Measurements from ENCODE around the gene C1orf105. TPM values are rescaled to one million over a fixed set of nuclear protein-coding genes. Genes with fewer than 3 reads are reported as not detected.

The C1orf105 gene
- polyA plus RNA-seq, 1 donor (not counting 4 experiments of a cell fraction or from before 2014, with no cell fraction given) = not detected

DNA sequence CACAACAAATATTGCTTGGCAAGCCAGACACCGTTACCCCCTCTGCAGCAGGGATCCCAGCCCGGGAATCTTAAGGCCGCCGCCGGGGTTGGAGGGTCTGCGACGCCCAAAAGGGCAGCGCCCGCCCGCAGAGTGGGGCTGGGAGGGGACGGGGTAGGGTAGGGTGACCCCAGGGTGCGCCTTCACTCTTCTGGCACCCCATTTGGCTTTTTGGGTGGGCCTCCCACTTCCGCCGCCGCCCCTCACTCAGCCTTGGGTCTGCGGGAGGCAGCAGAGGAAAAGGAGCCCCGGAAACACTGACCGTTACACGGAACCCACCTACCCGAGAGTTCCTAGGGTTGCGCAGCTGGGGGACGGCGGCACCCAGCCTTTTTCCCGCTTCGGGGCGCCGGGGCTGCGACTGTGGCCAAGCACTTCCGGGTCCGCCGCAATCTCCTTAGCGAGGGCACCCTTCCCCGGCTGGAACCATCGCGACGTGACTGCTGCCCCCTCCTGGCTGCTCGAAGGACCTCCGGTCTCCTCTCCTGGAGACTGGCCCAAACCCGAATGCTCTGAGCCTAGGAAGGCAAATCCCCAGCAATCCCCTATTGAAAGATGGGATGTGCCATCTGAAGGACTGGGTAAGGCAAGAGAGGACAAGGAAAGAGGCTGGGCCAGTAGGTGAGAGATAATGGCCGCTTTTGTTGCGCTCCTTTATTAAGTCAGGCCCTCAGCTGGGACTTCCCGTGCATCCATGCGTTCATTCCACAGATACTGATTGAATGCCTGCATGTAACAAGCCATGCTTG lies 23.4 kb downstream of the C1orf105 start, which contains the start of gene PIGC:
Gene PIGC, minus strand, starts transcription at position 404 of the 788 bp plus-strand sequence. CDS start 1,447 bp downstream, outside the sequence.
- peaks cover 22% of the 10 kb centered on the region for H3K79me2 ChIP-seq (ENCODE audit: control insufficient read depth, insufficient read depth, low read length)
- H2AFZ ChIP-seq (ENCODE audit: control insufficient read depth, low read length) = peak within 1 kb of the TSS; percentile 92
- H3K27me3 ChIP-seq (ENCODE audit: control insufficient read depth, extremely low read depth, insufficient read depth, low read length) = no peaks in the 10 kb centered on the region
- peaks cover 4 to 11% of the 10 kb centered on the region in 2 experiments for H3K36me3 ChIP-seq (ENCODE audit: control insufficient read depth in 2 of 2, extremely low read depth in 1 of 2, insufficient read depth in 2 of 2, low read length in 2 of 2)
- H3K4me2 ChIP-seq (ENCODE audit: control insufficient read depth, extremely low read depth, insufficient read depth, low read depth, low read length) = peak within 1 kb of the TSS; percentile 78
- dilution Hi-C loops (cut with MboI; ENCODE audit: extremely low pct_ligation_motif_present, low sequenced_read_pairs) = no loop called here
- H3K4me3 ChIP-seq (ENCODE audit: control insufficient read depth in 2 of 3, extremely low read depth in 1 of 3, insufficient read depth in 2 of 3, low read depth in 1 of 3, low read length in 3 of 3) = peak within 1 kb of the TSS; percentile 66 to 88 (median 87)
- H3K9me1 ChIP-seq (ENCODE audit: control insufficient read depth, extremely low read depth, insufficient read depth, low read length) = no peaks in the 10 kb centered on the region
- peak within 1 kb of the TSS; percentile 91 for H3K9ac ChIP-seq (ENCODE audit: control insufficient read depth, extremely low read depth, insufficient read depth, low read length)
- FAIRE-seq (peak; percentile 5), DNase-seq (ENCODE audit: low read depth, low spot score) (no peak)
- no peak for TF ChIP-seq EZH2 (IDR thresholded peaks at IDR 0.05; ENCODE audit: low read length)
- TF ChIP-seq, protein P1, sequence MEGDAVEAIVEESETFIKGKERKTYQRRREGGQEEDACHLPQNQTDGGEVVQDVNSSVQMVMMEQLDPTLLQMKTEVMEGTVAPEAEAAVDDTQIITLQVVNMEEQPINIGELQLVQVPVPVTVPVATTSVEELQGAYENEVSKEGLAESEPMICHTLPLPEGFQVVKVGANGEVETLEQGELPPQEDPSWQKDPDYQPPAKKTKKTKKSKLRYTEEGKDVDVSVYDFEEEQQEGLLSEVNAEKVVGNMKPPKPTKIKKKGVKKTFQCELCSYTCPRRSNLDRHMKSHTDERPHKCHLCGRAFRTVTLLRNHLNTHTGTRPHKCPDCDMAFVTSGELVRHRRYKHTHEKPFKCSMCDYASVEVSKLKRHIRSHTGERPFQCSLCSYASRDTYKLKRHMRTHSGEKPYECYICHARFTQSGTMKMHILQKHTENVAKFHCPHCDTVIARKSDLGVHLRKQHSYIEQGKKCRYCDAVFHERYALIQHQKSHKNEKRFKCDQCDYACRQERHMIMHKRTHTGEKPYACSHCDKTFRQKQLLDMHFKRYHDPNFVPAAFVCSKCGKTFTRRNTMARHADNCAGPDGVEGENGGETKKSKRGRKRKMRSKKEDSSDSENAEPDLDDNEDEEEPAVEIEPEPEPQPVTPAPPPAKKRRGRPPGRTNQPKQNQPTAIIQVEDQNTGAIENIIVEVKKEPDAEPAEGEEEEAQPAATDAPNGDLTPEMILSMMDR (optimal IDR thresholded peaks at IDR 0.05 in 1 of 3, IDR thresholded peaks at IDR 0.05 in 1 of 3, conservative IDR thresholded peaks at IDR 0.05 in 1 of 3; ENCODE audit: extremely low read depth in 1 of 3, insufficient read depth in 2 of 3, low read length in 3 of 3) = peak; percentile 83 to 95 (median 94)
- peak within 1 kb of the TSS; percentile 83 for H3K27ac ChIP-seq (ENCODE audit: control insufficient read depth, insufficient read depth, low read length)
- no peaks in the 10 kb centered on the region for H4K20me1 ChIP-seq (ENCODE audit: control insufficient read depth, extremely low read depth, insufficient read depth, low read length)
- peaks cover 9% of the 10 kb centered on the region for H3K4me1 ChIP-seq (ENCODE audit: control insufficient read depth, extremely low read depth, insufficient read depth, low read length)
- no peaks in the 10 kb centered on the region for H3K9me3 ChIP-seq (ENCODE audit: control insufficient read depth, low read depth, low read length)

DNA sequence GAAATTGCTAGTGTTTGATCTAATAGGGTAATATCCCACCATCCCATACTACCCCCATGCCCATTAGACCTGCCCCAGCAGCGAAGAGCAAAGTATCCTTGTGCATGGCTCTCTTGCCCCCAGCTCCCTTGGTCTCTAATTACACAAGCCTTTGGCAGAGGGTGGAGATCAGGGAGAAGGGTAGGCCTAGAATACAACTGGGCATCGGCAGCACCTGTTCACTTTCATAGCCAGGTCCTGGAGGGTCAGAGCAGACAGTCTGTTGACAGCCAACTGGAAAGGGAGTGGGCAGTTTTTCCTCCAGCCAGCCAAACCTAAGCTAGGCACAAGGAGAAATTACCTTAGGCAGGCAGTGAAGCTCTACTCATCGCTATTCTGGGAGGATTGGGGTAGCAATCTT lies 26.1 kb downstream of the C1orf105 start:
- dilution Hi-C loops (cut with MboI; ENCODE audit: extremely low pct_ligation_motif_present, low sequenced_read_pairs) = no loop called here
- H3K4me1 ChIP-seq (ENCODE audit: control insufficient read depth, extremely low read depth, insufficient read depth, low read length) = peaks cover 31% of the 10 kb centered on the region

More for the DNA sequence above, 26.1 kb downstream of the C1orf105 start:
- peaks cover 22% of the 10 kb centered on the region for H3K79me2 ChIP-seq (ENCODE audit: control insufficient read depth, insufficient read depth, low read length)
- FAIRE-seq (no peak), DNase-seq (ENCODE audit: low read depth, low spot score) (no peak)
- no peak overlapping the region for H3K4me2 ChIP-seq (ENCODE audit: control insufficient read depth, extremely low read depth, insufficient read depth, low read depth, low read length)
- peaks cover 4 to 6% of the 10 kb centered on the region in 2 experiments for H3K36me3 ChIP-seq (ENCODE audit: control insufficient read depth in 2 of 2, extremely low read depth in 1 of 2, insufficient read depth in 2 of 2, low read length in 2 of 2)
- no peak overlapping the region for H2AFZ ChIP-seq (ENCODE audit: control insufficient read depth, low read length)
- H3K27me3 ChIP-seq (ENCODE audit: control insufficient read depth, extremely low read depth, insufficient read depth, low read length) = no peaks in the 10 kb centered on the region
- H3K9me1 ChIP-seq (ENCODE audit: control insufficient read depth, extremely low read depth, insufficient read depth, low read length) = no peaks in the 10 kb centered on the region
- no peaks in the 10 kb centered on the region for H3K9me3 ChIP-seq (ENCODE audit: control insufficient read depth, low read depth, low read length)
- H4K20me1 ChIP-seq (ENCODE audit: control insufficient read depth, extremely low read depth, insufficient read depth, low read length) = no peaks in the 10 kb centered on the region
- H3K27ac ChIP-seq (ENCODE audit: control insufficient read depth, insufficient read depth, low read length) = no peak overlapping the region
- H3K4me3 ChIP-seq (ENCODE audit: control insufficient read depth in 2 of 3, extremely low read depth in 1 of 3, insufficient read depth in 2 of 3, low read depth in 1 of 3, low read length in 3 of 3) = no peak overlapping the region
- H3K9ac ChIP-seq (ENCODE audit: control insufficient read depth, extremely low read depth, insufficient read depth, low read length) = no peak overlapping the region
- no peak for TF ChIP-seq EZH2 (IDR thresholded peaks at IDR 0.05; ENCODE audit: low read length)
- TF ChIP-seq, protein P1 (optimal IDR thresholded peaks at IDR 0.05 in 1 of 3, IDR thresholded peaks at IDR 0.05 in 1 of 3, conservative IDR thresholded peaks at IDR 0.05 in 1 of 3; ENCODE audit: extremely low read depth in 1 of 3, insufficient read depth in 2 of 3, low read length in 3 of 3) = no peak

Data from keratinocyte (primary cell).